NOMO-1 (cell line): ENCODE measurements around the gene LRP1-AS.

Experiments
- DNase-seq, 2 experiments: peaks; one replicate each; lab custom pipeline; 2025; ENCODE audit not compliant: unreplicated experiment in 2 of 2; lab: John Stamatoyannopoulos, UW

The LRP1-AS gene

DNA sequence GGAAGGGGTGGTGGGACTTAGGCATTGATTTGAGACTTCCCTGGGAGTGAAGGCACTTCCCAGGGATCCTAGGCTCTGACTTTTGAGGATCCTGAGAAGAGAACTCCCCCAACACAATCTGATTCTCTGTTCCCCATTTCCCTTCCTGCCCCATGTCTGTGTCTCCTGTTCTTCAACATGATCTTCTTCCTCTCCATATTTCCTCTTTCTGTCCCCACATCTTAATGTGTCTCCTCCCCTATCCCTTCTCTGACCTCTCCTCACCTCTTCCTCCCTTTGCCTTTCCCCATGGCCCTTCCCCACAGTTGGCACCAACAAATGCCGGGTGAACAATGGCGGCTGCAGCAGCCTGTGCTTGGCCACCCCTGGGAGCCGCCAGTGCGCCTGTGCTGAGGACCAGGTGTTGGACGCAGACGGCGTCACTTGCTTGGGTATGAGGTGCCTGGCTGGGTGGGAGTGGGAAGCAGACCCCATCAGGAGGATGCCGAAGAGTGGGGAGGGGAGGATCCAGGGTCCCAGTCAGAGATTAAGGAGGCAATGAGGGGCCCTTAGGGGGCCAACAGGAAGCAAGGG is 15.2 kb upstream of the LRP1-AS start:
- DNase-seq, result peak; percentile 35 to 67

GRCh38 chr12:57161491-57161890 is 14.1 kb upstream of the LRP1-AS start:
- no peak for DNase-seq

DNA sequence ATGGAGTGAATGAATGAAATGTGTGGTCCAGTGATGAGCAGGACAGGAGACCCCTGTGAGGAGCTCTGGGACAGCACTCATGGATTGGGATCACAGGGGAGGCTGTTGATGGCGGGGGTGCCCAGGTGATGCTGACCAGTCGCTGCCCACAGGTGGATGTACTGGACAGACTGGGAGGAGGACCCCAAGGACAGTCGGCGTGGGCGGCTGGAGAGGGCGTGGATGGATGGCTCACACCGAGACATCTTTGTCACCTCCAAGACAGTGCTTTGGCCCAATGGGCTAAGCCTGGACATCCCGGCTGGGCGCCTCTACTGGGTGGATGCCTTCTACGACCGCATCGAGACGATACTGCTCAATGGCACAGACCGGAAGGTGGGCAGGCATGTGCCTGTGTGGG is 13.3 kb upstream of the LRP1-AS start:
- no peak for DNase-seq

- DNase-seq, result no peak
Observed at GRCh38 chr12:57160040-57160439, 12.6 kb upstream of the LRP1-AS start.

DNA sequence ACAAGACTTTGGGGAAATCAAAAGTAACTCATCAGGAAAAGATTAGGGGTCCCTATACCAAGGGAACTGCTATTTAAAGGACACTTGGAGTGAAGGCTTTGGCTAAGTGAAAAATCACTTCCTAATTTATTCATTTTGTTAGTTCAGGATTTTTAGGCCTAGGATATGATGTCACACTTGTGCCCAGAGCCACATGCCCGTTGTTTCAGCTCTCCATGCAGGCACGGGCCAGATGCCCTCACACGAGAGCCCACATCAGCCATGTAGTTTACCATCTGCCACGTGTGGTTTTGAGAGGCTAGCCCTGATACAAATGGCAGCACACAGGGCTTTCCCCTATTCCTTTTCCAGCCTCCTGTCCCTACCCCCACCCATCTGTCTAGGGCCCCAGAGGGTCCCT is 11.9 kb upstream of the LRP1-AS start:
- DNase-seq, result no peak

DNA sequence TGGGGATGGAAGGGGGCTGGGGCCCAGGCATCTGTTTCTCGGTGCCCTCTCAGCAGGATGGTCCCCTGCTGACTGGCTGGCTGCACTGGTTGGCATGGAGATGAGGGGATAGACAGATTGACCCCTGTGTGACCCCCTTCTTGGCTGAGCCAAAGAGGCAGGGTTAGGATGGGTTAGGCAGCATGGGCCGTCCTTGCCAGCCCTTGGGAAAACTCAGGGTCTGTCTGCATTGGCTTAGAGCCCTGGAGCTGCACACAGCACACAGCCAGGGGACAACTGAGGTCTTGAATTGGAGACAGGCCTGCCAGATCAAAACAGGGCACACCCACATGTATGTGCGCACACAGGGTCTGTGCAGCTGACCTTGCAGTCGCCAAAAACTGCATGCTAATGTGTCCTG is 11.2 kb upstream of the LRP1-AS start:
- DNase-seq, result no peak

DNA sequence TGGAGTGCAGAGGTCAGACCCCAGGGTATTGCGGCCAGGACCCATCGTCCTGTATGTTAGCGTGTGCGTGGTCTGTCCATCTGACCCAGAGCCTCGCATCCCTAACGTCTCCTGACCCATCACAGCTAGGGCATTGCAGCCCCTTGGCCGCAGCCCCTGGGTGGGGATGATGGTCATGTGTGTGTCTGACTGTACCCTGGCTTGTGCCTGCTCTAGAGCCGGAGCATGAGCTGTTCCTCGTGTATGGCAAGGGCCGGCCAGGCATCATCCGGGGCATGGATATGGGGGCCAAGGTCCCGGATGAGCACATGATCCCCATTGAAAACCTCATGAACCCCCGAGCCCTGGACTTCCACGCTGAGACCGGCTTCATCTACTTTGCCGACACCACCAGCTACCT is 10.8 kb upstream of the LRP1-AS start:
- DNase-seq, result no peak

DNA sequence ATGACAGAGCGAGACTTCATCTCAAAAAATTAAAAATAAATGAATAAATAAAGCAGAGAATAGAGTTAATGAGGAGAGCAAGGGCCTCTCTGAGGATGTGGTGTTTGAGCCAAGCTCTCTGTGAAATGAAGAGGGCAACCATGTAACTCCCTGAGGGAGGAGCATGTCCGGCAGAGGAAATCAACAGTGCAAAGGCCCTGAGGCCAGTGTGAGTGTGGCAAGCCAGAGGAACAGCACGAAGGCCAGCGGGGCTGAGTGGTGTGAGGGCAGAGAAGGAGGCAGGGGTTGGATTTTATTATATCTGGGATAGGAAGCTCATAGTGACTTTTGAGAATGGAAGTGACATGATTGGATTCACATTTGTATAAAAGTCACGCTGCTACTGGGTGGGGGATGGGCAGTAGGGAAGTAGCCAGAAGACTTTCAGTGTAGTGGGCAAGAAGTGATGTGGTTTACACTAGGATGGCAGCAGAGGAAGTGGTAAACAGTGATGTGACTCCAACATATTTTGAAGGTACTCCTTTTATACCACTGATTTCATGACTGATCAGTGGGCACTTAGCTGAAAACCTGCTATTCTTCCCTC is 10.3 kb upstream of the LRP1-AS start:
- DNase-seq, result peak; percentile 31 to 79

- DNase-seq, result peak in 1 of 2 experiments; percentile 12
Observed at GRCh38 chr12:57156701-57157403, 9.4 kb upstream of the LRP1-AS start.

- peak; percentile 21 to 48 for DNase-seq
Observed at GRCh38 chr12:57154804-57155434, 7.5 kb upstream of the LRP1-AS start.

DNA sequence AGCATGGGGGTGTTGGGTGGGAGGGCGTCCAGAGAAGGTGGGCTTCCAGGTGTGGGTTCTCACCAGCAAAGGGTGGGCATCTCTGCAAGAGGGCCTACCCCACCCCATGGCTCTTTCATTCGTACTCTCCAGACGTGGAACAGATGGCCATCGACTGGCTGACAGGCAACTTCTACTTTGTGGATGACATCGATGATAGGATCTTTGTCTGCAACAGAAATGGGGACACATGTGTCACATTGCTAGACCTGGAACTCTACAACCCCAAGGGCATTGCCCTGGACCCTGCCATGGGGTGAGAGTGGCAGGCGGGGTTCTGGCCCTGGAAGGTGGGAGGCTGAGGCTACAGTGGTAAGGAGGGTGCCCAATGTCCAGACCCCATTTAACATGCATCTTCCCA is 6.7 kb upstream of the LRP1-AS start:
- DNase-seq, result no peak

GRCh38 chr12:57153415-57153997 is 6.1 kb upstream of the LRP1-AS start:
- no peak for DNase-seq

GRCh38 chr12:57152639-57153038 is 5.2 kb upstream of the LRP1-AS start:
- no peak for DNase-seq

- no peak for DNase-seq
Observed at GRCh38 chr12:57151741-57152630, 4.6 kb upstream of the LRP1-AS start.

GRCh38 chr12:57150400-57151000 is 3.1 kb upstream of the LRP1-AS start:
- no peak for DNase-seq

- no peak for DNase-seq
Observed at GRCh38 chr12:57149245-57149900, 2.0 kb upstream of the LRP1-AS start.

DNA sequence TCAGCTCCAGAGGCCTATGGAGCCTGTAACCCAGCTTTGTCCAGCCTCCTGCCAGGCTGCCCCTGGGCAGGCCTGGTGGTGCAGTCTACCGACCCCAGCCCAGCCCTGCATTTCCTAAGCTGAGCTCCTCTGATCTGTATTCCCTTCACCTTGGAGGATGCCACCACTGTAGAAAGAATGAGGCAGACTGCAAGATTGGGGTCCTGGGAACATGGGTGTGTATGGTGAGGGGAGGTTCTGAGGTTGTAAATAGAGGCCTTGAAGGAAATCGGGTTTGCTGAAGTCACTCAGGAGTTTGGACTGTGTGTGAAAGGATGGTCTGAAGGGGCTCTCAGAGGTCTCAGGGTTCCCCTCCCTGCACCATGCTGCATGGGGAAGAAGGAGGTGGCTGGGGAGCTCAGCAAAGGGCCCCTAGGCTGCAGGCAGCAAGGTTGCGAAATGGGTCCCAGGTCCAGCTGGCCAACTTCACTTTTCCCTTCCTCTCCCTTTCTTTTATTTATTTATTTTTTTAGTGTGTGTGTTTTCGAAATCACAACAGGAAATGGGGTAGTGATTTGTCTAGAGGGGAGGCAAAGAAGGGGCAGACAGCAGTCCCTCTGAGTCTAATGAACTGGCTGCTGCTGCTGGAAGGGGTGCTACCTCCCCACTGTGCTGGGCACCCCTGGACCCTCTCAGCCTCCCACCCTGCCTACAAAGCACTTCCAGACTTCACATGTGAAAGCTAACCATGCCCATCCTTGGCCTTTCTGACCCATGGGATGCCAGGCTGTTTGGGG is 1.2 kb upstream of the LRP1-AS start:
- peak; percentile 64 to 79 for DNase-seq

- DNase-seq, result no peak
Observed at GRCh38 chr12:57146092-57146491, 1.3 kb downstream of the LRP1-AS start.
